Measurements from ENCODE around the gene SERINC4. TPM values are rescaled to one million over a fixed set of nuclear protein-coding genes. Genes with fewer than 3 reads are reported as not detected.
"Not testable (repeated sequence)": the region's sequence is repeated elsewhere in the genome, so short reads cannot be mapped to it uniquely, and the experiment has no call there.

The SERINC4 gene
- total RNA-seq, 1 donor from 2014 or later = not detected

GRCh38 chr15:43826508-43827341, 26.7 kb upstream of the SERINC4 start, which contains the start of gene WDR76:
Gene WDR76, plus strand, starts transcription at chr15:43827002. Its CDS starts 31 bp downstream, at chr15:43827033.
- H3K4me1 Mint-ChIP-seq (ENCODE audit: unreplicated experiment) = peaks cover 41% of the 10 kb centered on the region
- H3K27me3 Mint-ChIP-seq (ENCODE audit: unreplicated experiment) = no peaks in the 10 kb centered on the region
- TF ChIP-seq CTCF (IDR thresholded peaks at IDR 0.05) = no peak
- H3K4me3 Mint-ChIP-seq (ENCODE audit: unreplicated experiment) = peak within 1 kb of the TSS; percentile 81
- H3K27ac Mint-ChIP-seq (ENCODE audit: unreplicated experiment) = peak within 1 kb of the TSS; percentile 21
- DNase-seq (ENCODE audit: extremely low spot score, unreplicated experiment) = peak; percentile 90
- no peaks in the 10 kb centered on the region for H3K36me3 Mint-ChIP-seq (ENCODE audit: unreplicated experiment)
- H3K9me3 Mint-ChIP-seq (ENCODE audit: unreplicated experiment) = no peaks in the 10 kb centered on the region

DNA sequence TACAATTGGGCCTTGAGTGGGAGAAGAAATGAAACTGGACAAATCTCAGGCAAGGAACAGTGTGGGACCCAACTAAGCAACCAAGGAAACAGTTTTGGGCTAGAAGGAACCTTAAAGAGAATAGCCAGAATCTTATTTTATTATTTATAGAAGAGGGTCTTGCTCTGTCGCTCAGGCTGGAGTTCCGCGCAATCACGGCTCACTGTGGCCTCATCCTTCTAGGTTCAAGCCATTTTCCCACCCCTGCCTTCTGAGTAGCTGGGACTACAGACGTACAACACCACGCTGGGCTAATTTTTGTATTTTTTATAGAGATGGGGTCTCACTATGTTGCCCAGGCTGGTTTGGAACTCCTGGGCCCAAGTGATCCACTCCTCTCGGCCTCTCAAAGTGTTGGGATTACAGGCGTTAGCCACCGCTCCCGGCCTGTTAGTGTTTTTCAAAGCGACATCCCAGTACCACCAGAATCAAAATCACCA, 26.0 kb upstream of the SERINC4 start:
- H3K27ac Mint-ChIP-seq (ENCODE audit: unreplicated experiment) = peak overlapping the region; percentile 21
- DNase-seq (ENCODE audit: extremely low spot score, unreplicated experiment) = peak; percentile 34
- H3K4me3 Mint-ChIP-seq (ENCODE audit: unreplicated experiment) = peak overlapping the region; percentile 81

GRCh38 chr15:43825305-43825704, 25.3 kb upstream of the SERINC4 start:
- not testable (repeated sequence) for H3K27me3 Mint-ChIP-seq (ENCODE audit: unreplicated experiment); H3K9me3 Mint-ChIP-seq (ENCODE audit: unreplicated experiment); H3K36me3 Mint-ChIP-seq (ENCODE audit: unreplicated experiment); H3K4me3 Mint-ChIP-seq (ENCODE audit: unreplicated experiment); H3K27ac Mint-ChIP-seq (ENCODE audit: unreplicated experiment)
- H3K4me1 Mint-ChIP-seq (ENCODE audit: unreplicated experiment) = peaks cover 46% of the 10 kb centered on the region
- DNase-seq (ENCODE audit: extremely low spot score, unreplicated experiment) = peak; percentile 60

More for the DNA sequence above, 26.0 kb upstream of the SERINC4 start:
- no peaks in the 10 kb centered on the region for H3K9me3 Mint-ChIP-seq (ENCODE audit: unreplicated experiment)
- peaks cover 45% of the 10 kb centered on the region for H3K4me1 Mint-ChIP-seq (ENCODE audit: unreplicated experiment)
- no peak for TF ChIP-seq CTCF (IDR thresholded peaks at IDR 0.05)
- H3K36me3 Mint-ChIP-seq (ENCODE audit: unreplicated experiment) = no peaks in the 10 kb centered on the region
- H3K27me3 Mint-ChIP-seq (ENCODE audit: unreplicated experiment) = no peaks in the 10 kb centered on the region

GRCh38 chr15:43824302-43825246, 24.6 kb upstream of the SERINC4 start, which contains the start of gene MFAP1:
Gene MFAP1, minus strand, starts transcription at chr15:43824690. Its CDS starts 121 bp downstream, at chr15:43824569.
- Mint-ChIP-seq H3K27me3 (ENCODE audit: unreplicated experiment) (no peaks in the 10 kb centered on the region), H3K36me3 (ENCODE audit: unreplicated experiment) (no peaks in the 10 kb centered on the region), H3K4me3 (ENCODE audit: unreplicated experiment) (peak within 1 kb of the TSS; percentile 96), H3K4me1 (ENCODE audit: unreplicated experiment) (peaks cover 46% of the 10 kb centered on the region), H3K27ac (ENCODE audit: unreplicated experiment) (peak within 1 kb of the TSS; percentile 98), H3K9me3 (ENCODE audit: unreplicated experiment) (no peaks in the 10 kb centered on the region)
- peak; percentile 96 for DNase-seq (ENCODE audit: extremely low spot score, unreplicated experiment)
- no peak for TF ChIP-seq CTCF (IDR thresholded peaks at IDR 0.05)

GRCh38 chr15:43821505-43821904, 21.5 kb upstream of the SERINC4 start:
- H3K9me3 Mint-ChIP-seq (ENCODE audit: unreplicated experiment) = no peaks in the 10 kb centered on the region
- H3K4me3 Mint-ChIP-seq (ENCODE audit: unreplicated experiment) = peak overlapping the region; percentile 20
- peaks cover 11% of the 10 kb centered on the region for H3K36me3 Mint-ChIP-seq (ENCODE audit: unreplicated experiment)
- peaks cover 26% of the 10 kb centered on the region for H3K4me1 Mint-ChIP-seq (ENCODE audit: unreplicated experiment)
- TF ChIP-seq CTCF (IDR thresholded peaks at IDR 0.05) = no peak
- H3K27me3 Mint-ChIP-seq (ENCODE audit: unreplicated experiment) = no peaks in the 10 kb centered on the region
- no peak overlapping the region for H3K27ac Mint-ChIP-seq (ENCODE audit: unreplicated experiment)
- DNase-seq (ENCODE audit: extremely low spot score, unreplicated experiment) = no peak

DNA sequence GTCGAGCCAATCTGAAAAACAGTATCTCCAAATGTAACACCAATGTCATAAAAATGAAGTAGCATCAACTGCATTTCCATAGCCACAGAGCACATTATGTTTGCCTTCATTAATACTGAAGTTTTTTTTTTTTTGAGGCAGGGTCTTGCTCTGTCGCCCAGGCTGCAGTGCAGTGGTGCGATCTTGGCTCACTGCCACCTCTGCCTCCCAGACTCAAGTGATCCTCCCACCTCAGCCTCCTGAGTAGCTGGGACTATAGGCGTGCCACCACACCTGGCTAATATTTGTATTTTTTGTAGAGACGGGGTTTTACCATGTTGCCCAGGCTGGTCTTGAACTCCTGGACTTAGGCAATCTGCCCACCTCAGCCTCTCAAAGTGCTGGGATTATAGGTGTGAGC, 15.0 kb upstream of the SERINC4 start:
- DNase-seq (ENCODE audit: extremely low spot score, unreplicated experiment); H3K27ac Mint-ChIP-seq (ENCODE audit: unreplicated experiment); H3K27me3 Mint-ChIP-seq (ENCODE audit: unreplicated experiment); H3K4me1 Mint-ChIP-seq (ENCODE audit: unreplicated experiment); H3K9me3 Mint-ChIP-seq (ENCODE audit: unreplicated experiment); H3K4me3 Mint-ChIP-seq (ENCODE audit: unreplicated experiment): not testable (repeated sequence)
- peaks cover 38% of the 10 kb centered on the region for H3K36me3 Mint-ChIP-seq (ENCODE audit: unreplicated experiment)

Data from osteocyte (in vitro differentiated cells).